NCI-H2227 treated with DMSO at 0.1 percent for 48 hours (cell line): ENCODE results near the gene PAPOLB.

ENCODE experiments used
- DNase-seq: peaks from one replicate; lab custom pipeline; 2025; lab: John Stamatoyannopoulos, UW

PAPOLB gene

DNA sequence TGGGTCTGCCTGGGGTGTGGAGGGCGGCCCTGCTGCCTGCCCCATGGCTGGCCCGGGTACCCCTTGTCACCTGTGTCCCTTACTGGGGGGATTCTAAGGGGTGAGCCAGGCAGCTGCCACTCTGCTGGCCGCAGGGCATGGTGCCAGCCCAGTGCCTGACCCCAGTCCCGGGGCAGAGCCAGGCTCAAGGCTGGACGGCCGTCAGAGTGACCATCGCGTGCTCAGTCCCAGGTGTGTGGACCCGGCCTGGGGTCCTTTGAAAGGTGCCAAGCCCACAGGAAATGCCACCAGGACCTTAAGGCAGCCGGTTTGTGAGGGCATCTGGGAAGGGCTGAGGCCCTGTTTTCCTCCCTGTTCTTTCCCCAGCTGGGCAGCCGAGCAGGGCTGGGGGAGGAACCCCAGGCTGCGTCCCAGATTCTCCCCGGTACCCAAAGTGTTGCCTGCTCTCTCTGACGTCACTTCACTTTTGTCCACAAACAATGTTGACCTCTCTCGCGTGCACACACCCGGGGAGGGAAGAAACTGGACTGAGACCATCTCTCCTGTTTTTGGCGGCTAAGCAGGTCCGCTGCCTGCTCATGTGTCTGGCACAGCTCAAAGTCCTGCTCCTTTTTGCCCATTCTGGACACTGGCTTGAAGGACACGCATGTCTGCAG, 37.6 kb downstream of the PAPOLB start:
- no peak for DNase-seq

DNA sequence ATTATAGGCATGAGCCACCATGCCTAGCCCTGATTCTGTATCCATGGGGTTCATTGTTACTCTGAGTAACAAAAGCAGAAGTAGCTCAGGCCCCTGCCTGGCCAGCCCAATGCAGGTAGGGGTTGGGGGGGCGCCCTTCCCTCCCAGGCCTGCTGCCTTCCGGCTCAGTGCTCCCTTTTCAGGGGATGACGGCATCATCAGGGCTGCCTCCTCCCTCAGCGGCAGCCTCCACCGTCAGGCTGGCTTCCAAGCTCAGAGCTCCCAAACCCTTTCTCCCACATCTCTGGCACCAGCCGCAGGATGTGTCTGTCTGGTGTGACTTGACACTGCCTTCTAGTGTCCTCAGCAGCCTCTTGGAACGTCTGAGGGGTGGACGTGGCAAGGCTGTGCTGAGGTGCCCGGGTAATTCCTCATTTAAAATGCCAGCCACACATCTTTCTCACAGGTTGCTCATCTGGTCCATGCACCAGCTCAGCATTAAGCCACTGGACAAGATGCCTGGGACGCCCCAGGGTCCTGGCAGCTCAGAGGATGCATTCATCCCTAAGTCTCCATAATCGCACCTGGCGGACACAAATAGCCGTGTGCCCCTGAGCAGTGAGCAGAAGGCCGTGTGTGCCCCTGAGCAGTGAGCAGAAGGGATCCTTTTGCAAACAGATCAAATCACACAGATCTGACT, 38.2 kb downstream of the PAPOLB start:
- no peak for DNase-seq

DNA sequence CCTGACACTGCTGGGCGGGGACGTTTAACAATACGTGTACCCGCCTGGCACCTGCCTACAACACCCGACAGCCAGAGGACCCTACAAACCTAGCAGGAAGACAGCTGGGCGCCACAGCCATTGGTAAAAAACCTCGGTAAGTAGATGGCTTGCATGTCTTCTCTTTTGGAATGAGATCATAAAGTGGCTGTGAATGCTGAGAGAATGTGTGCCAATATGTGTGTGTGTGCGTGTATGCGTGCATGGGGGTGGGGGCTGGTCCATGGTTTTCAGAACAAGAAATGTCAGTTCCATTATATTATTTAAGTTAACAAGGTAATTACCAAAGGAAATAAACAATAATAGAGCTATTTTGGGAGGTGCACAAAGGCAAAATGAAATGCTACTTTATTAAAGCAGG, 39.2 kb downstream of the PAPOLB start:
- no peak for DNase-seq

DNA sequence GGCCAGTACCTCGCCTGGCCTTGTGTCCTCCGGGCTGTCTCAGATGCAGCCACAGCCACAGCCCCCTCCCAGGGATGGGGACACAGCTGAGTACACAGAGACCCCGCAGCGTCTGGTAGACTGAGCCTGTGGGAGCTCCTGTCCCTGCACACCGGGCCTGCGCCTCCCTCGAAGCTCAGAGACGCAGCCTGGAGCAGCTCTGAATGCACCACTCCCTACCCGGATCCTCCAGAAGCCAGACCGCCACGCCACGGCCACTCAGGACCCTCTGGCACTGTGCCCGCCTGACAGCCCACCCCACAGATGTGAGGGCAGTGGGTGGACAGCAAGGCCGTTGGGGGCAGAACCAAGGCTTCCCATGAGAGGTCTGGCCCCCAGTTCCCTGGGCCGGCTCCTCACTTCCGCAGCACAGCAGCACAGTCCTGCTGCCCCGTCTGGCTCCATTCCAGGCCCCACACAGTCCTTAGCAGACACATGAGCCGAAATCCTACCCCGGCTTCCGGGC, 40.8 kb downstream of the PAPOLB start:
- no peak for DNase-seq

DNA sequence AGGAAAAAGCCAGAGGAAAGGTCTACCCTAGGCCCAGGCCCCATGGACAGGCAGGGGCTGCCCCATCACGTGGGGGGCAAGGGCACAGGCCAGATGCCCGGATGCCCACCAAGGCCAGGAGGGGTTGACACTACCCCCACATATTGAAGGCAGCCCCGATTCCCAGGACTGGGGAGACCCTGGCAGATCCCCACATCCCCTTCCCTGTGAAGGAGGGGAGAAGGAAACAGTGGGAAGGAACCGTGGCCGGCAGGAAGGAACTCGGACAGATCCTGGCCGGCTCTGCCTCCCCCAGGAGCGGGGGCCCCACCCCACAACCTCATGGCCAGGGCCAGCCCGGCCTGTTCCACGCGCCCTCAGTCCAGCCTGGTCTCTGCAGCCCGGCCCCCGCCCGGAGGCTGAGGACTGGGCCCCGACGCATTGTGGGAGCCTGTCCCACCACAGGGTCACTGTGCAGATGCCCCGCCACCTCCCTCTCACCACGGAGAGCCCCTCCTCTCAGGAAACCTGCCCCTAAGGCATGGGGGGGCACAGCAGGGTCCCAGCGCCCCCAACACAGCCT, 41.3 kb downstream of the PAPOLB start:
- DNase-seq: no peak

DNA sequence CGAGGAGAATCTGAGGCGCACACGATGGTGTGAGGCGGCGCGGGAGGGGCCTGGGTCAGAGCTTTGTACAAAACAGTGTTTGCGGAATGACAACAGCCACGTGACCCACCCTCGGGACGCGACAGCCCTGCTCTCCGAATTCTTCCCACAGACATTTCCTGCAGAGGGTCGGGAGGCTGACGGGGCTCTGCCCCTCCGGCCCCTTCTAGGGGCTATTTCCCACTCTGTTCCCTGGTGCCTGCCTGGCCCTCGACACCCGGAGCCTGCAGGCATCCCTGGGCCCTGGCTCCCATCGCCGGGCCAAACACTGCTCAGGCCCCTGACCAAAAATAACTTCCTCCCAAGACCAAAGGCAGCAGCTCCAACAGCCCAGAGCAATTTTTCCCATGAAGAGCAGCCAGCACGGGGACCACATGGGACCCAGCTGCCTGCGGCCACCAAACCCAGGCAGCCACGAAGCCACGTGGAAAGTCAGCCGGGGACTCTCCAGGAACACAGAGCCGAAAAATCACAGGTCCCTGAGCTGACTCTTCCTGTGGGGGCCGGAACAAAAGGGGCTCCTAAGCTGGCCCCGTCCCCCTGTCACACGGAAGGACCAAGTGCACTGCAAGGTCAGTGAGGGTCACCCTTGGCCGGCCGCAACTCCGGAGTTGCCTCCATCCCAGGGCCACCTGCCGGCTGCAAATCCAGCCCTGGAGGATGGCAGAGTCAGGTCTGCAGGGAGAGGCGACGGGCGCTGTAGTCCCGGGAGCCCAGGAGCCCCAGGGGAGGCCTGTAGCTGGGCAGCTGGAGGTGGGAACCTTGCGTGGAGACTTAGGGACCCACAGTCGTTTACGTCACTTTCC, 42.0 kb downstream of the PAPOLB start:
- DNase-seq: no peak

DNA sequence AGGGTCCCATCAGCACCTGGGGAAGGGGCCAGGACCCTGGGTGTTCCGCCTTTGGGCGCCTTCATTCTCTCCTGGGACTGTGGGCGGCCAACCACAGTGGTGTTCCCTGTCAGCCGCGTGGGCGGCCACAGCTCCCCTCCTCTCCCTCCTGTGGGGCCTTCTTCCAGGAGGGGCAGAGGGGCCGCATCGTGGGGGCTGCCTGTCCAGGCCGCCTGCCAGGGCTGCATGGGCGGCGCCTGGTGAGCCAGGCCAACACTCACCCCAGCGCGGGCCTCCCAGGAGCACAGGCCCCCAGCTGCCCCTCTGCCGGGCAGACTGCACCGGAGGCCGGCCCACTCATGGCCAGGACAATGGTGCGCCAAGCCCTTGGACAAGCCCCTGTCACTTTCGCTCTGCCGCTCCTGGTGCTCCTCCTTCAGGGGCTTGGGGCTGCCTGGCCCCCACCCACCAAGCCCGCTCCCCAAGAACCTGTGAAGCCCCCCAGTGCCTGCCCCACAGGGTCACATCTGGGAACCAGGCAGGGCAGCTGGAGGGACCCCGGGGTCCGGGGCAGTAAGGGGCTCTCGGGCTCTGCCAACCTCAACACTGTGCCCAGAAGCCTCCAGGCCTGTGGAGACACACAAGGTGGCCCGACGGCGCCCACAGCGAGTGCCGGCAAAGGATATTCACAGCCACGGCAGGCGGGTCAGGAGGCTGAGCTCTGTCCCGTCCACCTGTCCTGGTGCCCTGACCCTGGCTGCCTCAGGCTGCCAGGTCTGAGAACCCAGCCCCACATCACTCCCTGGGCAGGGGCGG, 43.6 kb downstream of the PAPOLB start:
- DNase-seq: no peak

DNA sequence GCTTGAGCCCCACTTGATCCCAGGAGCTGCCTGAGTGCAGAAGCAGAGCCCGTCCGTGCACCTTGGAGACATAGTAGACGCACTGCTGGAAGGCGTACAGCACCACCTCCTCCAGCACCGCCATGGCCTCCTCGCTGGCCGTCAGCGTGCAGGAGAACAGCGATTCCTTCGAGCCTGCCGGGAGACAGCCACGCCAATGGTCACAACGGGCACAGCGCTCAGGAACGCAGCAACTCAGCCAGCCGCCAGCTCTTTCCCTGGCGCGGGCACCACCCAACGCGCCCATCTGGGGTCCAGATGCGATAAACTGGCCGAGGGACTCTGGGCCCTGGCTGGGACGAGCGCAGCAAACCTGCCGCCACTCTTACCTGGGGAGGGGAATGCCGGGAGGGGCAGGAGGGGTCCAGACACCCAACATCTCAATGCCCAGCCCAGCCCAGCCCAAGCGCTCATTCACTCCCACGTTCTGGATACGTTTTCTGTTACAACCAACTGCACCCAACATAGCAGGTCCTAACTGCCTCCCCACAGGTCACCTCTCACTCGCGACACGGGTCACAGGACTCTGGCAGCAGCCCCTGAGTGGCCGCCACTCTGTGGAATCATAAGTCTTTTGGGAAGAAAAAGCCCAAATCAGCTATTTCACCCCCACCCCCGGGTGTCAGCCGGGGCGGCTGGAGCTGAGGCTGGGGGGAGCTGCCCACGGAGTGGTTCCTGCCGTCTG, 44.5 kb downstream of the PAPOLB start:
- DNase-seq: no peak

DNA sequence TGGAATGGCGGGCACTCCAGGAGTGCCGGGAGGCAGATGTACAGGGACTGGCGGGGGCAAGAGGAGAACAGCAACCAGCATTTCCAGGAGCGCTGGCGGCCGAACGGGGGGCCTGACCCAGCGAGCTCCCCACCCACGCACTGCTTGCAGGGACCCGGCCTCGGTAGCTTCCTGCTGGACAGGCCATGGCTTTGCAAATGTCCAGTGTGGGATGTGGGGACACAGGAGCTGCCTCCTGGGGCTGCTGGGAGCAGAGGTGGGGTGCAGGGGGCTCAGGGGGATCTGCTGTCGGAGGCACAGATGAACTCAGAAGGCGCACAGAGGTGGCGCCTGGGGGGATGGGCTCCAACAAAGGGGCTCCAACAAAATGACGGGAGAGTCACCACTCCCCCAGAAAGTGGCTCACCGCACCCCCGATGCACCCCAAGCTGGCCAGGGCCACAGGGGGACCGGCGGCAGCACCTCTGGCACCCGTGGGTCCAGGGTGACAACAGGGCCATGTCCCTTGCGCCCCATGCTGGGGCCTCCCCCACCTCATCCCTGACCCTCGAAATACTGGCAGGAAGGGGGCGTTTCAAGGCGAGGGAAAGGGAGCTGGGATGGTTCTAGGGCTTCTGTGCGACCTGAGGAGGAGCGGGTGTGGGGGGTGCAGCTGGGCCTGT, 45.3 kb downstream of the PAPOLB start:
- DNase-seq: no peak

DNA sequence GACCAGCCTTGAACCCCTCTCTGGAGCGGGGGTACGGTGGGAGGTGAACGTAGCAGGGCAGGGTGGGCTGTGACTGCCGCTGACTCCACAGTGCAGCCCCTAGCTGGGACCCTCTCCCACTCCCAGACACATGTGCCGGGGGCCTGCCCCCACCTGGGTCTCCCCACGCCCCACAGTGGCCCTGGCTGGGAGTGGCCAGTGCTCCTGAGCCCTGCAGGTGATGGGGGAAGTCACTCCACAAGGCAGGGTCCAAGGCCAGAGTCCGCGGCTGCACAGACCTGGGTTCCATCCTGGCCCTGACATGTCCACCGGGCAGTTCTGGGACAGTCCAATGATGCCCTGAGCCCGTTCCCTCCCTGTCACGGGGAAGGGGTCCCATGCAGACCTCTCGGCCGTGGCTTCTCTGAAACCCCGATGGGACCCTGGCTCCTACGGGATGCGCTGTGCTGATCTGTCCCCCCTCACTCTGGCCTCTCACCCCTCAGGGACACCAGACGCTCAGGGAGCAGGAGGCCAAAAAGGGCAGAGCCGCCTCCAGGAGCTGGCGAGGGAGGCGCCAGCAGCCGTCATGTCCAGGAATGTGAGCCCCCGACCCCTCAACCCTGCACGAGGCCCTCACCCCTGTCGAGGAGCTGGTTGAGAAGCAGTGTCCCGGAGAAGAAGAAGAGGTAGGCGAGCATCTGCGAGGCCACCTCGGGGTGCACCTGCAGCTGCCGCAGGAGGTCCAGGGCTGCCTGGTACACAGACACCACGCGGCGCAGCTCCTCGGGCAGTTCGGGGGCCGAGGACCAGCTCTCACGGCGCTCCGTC, 46.0 kb downstream of the PAPOLB start:
- no peak for DNase-seq

DNA sequence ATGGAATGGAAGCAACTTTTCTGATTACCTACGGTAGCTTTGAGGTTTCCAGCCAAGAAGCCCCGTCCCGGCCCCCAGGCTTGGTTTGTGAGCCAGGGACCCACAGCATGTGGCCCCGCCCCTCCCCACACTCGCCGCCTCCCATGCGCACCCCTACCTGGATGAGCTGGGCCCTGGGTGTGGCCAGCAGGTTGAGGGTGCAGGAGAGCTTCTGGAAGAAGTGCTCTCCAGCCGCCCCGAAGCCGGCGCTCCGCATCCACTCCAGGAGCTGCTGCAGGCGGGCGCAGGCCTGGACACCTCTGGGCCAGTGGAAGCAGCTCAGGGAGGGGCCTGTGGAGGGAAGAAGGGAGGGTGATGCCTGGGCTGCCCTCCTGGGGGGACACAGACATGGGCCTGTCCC, 46.7 kb downstream of the PAPOLB start:
- DNase-seq: no peak

DNA sequence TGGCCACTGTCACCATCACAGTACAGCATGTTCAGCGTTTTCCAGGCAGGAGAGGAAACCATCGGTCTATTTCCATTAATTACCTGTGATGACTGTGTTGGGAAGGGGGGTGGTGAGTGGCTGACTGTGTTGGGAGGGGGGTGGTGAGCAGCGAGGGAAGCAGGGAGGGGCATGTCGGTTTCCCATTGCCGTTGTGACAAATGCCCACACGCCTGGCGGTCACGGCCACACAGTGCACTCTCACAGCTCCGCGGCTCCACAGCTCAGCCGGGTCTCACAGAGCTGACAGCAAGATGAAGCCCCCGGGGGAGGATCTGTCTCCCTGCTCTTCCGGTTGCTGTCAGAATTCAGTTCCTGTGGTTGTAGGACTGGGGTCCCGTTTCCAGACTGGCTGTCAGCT, 47.4 kb downstream of the PAPOLB start:
- no peak for DNase-seq

DNA sequence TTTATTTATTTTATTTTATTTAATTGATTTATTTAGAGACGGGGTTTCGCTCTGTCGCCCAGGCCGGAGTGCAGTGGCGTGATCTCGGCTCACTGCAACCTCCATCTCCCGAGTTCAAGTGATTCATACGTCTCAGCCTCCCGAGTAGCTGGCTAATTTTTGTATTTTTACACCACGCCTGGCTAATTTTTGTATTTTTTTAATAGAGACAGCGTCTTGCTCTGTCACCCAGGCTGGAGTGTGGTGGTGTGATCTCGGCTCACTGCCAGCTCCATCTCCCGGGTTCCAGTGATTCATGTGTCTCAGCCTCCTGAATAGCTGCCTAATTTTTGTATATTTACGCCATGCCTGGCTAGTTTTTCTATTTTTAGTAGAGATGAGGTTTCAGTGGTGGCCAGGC, 52.2 kb downstream of the PAPOLB start:
- no peak for DNase-seq

DNA sequence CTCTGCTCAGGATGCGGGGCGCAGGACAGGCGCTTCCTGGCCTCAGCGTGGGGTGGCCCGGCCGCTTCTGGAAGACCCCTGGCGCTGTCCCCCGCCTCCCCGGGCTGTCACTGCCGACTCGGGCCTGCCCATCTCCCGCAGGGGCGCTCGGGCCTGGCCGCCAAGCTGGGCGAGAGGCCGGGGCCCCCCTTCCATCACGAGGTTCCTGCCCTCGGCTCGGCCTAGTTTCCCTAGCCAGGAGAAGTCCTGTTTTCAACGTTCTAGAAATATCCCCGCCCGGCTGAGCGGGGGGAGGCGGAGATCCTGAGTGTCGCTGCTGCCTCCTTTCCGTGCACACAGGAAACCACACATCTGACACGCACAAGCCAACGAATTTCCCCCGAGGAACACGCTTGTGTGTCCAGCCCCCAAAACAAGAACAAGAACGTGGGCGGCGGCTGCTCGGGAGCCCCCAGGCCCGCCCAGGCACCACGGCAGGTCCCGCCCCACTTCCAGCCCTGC, 52.7 kb downstream of the PAPOLB start:
- no peak for DNase-seq

DNA sequence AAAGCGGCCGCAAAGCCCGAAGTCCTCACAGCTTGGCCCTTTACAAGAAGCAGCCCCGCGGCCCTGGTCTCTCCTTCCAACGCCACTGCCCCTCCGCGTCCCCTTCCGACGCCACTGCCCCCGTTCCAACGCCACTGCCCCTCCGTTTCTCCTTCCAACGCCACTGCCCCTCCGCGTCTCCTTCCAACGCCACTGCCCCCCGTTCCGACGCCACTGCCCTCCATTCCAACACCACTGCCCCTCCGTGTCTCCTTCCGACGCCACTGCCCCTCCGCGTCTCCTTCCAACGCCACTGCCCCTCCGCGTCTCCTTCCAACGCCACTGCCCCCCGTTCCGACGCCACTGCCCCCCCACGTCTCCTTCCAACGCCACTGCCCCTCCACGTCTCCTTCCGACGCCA, 53.3 kb downstream of the PAPOLB start:
- no peak for DNase-seq

DNA sequence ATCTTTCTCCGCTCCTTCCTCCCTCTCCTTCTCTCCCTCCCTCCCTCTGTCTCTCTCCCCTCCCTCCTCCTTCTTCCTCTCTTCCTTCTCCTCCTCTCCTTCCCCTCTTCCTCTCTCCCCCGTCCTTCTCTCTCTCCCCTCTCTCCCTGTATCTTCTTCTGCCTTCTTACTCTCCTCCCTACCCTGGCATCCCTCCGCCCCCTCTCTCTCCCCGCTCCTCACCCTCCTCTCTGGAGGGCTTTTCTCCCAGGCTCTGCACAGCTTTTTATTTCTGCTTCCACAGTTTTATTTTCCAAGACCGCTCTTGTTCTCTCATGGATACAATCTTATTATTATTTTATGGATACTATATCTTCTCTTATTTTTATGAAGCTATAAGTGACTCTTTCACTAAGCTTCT, 53.8 kb downstream of the PAPOLB start:
- no peak for DNase-seq
